ENCODE data around the gene DOK6. TPM values are rescaled to one million over a fixed set of nuclear protein-coding genes. Genes with fewer than 3 reads are reported as not detected.

Gene DOK6
- total and polyA plus RNA-seq, 2 donors, result 9.0 to 22.6 TPM

DNA sequence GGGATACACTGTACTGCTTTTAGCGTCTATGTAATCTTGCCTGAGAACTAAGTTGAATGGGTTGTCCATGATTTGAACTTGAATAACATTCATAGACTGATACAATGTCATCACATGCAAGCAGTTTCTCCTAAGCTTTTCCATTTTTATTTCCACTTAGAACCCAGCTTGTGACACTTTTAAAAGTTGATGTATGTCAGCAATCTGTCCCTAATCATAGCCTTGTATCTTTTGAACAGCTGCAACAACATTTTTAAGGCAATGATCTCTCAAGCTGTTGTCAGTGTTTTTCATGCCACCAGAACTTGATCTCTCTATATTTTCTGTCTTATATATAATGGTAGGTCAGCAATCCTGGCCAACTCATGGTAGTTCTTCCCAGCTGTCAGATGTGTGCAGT, 185.0 kb downstream of the DOK6 start:
- Histone ChIP-seq H3K27ac (ENCODE audit: low read depth) (no peak overlapping the region), H3K4me1 (ENCODE audit: insufficient read depth) (no peaks in the 10 kb centered on the region), H3K4me3 (ENCODE audit: low read depth, low read length) (no peak overlapping the region), H3K36me3 (ENCODE audit: insufficient read depth) (no peaks in the 10 kb centered on the region)
- DNase-seq (ENCODE audit: extremely low spot score), result no peak
- 88% methylated on average over 1 of the region's 1 CpG for WGBS

DNA sequence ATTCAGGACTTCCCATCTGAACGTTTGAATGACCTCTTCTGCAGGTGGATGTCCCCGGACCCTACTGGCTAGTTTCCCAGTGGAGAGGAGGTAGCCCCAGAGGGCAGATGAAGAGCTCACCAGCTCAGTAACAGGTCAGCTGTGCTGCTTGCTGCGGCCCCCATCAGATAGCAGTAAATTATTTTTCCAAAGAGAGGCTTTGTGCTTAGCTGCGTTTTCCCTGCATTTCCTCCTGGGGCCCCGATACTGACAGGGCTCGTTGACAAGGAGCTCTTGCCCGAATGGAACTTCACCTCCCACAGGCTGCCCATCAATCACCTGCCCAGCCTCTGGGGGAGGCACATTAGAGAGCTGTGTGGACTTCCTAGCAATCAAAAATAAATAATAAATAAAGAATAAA, 185.8 kb downstream of the DOK6 start:
- no peak overlapping the region for H3K27ac ChIP-seq (ENCODE audit: low read depth)
- H3K4me1 ChIP-seq (ENCODE audit: insufficient read depth), result no peaks in the 10 kb centered on the region
- H3K36me3 ChIP-seq (ENCODE audit: insufficient read depth), result no peaks in the 10 kb centered on the region
- WGBS, result 78% methylated on average over 7 of the region's 7 CpGs
- DNase-seq (ENCODE audit: extremely low spot score), result no peak
- H3K4me3 ChIP-seq (ENCODE audit: low read depth, low read length), result no peak overlapping the region

DNA sequence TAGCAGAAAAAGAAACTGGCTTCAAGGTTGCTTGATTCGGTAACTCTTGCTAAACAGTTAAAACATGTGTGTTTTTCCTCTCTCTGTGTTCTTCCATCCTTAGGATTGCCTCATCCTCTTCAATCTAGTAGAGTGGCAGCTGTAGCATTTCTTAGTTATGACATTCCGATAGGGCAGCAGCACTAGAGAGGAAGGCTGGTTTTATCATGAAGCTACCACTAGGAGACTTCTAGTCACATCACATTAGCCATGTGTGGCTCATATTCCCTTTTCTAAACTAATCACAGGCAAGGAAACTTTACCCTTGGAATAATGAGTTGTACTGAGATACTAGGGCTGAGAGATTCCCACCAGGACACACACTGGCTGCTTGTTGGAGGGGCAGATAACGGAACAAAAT, 187.6 kb downstream of the DOK6 start:
- no peaks in the 10 kb centered on the region for H3K36me3 ChIP-seq (ENCODE audit: insufficient read depth)
- no peak overlapping the region for H3K27ac ChIP-seq (ENCODE audit: low read depth)
- H3K4me1 ChIP-seq (ENCODE audit: insufficient read depth), result no peaks in the 10 kb centered on the region
- H3K4me3 ChIP-seq (ENCODE audit: low read depth, low read length), result no peak overlapping the region
- 95% methylated on average over 3 of the region's 3 CpGs for WGBS
- no peak for DNase-seq (ENCODE audit: extremely low spot score)

DNA sequence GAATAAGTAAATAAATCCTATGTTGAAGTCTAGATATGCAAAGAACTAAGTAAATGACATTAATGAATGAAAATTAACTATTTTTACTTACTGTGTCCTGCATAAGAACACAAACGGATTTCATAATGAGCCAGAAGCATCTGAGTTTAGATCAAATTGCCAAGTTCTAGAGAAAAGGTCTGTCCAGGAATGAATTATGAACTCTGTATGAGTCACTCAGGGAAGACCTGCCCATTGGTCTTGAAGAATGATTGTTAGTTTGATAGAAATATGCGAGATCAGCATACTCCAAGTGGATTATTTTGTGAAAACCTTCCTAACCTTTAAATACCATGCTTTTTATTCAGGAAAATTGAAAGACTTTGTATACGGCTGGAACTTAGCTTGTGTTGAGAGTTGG, 189.5 kb downstream of the DOK6 start:
- 87% methylated on average over 3 of the region's 3 CpGs for WGBS

DNA sequence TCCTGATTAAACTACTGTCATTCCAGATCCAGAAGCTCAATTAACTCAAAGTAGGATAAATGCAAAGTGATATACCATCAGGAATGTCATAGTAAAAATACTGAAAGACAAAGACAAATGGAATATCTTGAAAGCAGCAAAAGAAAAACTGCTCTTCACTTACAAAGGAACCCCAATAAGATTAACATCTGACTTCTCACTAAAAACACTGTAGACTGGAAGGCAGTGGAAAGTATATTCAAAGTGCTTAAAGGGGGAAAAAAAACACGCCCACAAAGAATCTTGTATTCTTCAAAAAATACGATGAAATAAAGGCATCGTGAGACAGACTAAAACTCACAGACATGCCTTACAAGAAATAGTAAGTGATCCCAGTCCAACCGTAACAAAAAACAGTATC, 195.7 kb downstream of the DOK6 start:
- 99% methylated on average over 4 of the region's 4 CpGs for WGBS
- DNase-seq (ENCODE audit: extremely low spot score), result no peak
- peaks cover 2% of the 10 kb centered on the region for H3K36me3 ChIP-seq (ENCODE audit: insufficient read depth)
- no peak overlapping the region for H3K4me3 ChIP-seq (ENCODE audit: low read depth, low read length)
- no peaks in the 10 kb centered on the region for H3K4me1 ChIP-seq (ENCODE audit: insufficient read depth)
- H3K27ac ChIP-seq (ENCODE audit: low read depth), result no peak overlapping the region

More for the DNA sequence above, 189.5 kb downstream of the DOK6 start:
- Histone ChIP-seq H3K4me3 (ENCODE audit: low read depth, low read length) (no peak overlapping the region), H3K36me3 (ENCODE audit: insufficient read depth) (no peaks in the 10 kb centered on the region), H3K4me1 (ENCODE audit: insufficient read depth) (no peaks in the 10 kb centered on the region), H3K27ac (ENCODE audit: low read depth) (no peak overlapping the region)
- no peak for DNase-seq (ENCODE audit: extremely low spot score)

DNA sequence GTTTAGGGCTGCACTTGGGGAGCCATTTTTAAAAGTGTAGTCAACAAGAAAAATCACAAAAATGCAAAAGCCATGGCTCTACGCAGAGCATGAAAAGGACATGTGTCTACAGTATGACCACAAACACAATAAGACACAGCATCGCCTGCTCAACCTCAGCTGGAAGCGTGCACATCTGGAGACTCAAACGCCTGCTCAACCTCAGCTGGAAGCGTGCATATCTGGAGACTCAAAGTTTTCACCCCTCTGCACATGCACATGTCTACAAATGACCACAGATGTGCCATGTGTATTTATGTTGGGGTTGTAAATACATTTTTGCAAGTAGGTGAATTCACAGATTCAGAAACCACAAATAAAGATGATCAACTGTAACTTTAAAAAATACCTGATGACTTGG, 196.9 kb downstream of the DOK6 start:
- Histone ChIP-seq H3K4me1 (ENCODE audit: insufficient read depth) (no peaks in the 10 kb centered on the region), H3K27ac (ENCODE audit: low read depth) (no peak overlapping the region), H3K36me3 (ENCODE audit: insufficient read depth) (peaks cover 2% of the 10 kb centered on the region), H3K4me3 (ENCODE audit: low read depth, low read length) (no peak overlapping the region)
- WGBS, result 98% methylated on average over 5 of the region's 5 CpGs
- DNase-seq (ENCODE audit: extremely low spot score), result no peak

DNA sequence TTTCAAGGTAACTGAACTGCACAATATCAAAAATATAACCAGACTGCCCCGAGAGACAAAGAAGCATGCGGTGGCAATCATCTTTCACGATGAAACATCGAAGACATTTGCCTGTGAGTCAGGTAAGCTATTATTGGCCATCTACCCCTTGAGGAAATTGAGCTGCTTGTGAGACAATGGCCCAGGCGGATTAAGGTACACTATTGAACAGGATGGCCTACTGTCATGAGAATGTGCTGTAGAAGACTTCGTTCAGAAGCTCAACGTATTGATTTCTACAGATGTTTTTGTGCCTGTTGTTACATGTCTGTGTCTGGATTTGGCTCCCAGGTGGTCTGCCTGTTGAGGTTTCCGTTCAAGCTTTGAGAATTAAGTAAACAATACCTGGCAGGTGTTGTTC, 198.7 kb downstream of the DOK6 start:
- no peak overlapping the region for H3K27ac ChIP-seq (ENCODE audit: low read depth)
- H3K36me3 ChIP-seq (ENCODE audit: insufficient read depth), result peaks cover 2% of the 10 kb centered on the region
- no peak overlapping the region for H3K4me3 ChIP-seq (ENCODE audit: low read depth, low read length)
- 92% methylated on average over 8 of the region's 8 CpGs for WGBS
- H3K4me1 ChIP-seq (ENCODE audit: insufficient read depth), result no peaks in the 10 kb centered on the region
- no peak for DNase-seq (ENCODE audit: extremely low spot score)

DNA sequence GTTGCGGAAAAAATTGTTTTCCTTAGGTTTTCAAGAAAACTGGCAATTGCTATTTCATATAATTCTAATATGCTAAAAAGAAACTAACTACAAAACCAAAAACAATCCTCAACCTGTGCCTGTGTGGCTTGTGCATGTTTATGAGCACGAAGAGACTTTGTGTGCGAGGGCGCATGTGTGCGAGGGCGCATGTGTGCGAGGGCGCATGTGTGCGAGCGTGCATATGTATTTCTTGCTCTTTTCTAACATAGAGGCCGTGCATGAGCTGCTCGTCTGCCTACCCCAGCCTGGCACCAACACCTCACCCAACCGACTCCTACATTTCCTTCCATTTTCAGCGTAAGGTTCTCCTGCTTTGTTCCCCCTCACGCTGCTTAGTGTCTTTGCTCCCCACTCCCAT, 211.6 kb downstream of the DOK6 start:
- Histone ChIP-seq H3K4me1 (ENCODE audit: insufficient read depth) (no peaks in the 10 kb centered on the region), H3K36me3 (ENCODE audit: insufficient read depth) (no peaks in the 10 kb centered on the region), H3K4me3 (ENCODE audit: low read depth, low read length) (no peak overlapping the region), H3K27ac (ENCODE audit: low read depth) (no peak overlapping the region)
- no peak for DNase-seq (ENCODE audit: extremely low spot score)
- WGBS, result 97% methylated on average over 15 of the region's 15 CpGs

DNA sequence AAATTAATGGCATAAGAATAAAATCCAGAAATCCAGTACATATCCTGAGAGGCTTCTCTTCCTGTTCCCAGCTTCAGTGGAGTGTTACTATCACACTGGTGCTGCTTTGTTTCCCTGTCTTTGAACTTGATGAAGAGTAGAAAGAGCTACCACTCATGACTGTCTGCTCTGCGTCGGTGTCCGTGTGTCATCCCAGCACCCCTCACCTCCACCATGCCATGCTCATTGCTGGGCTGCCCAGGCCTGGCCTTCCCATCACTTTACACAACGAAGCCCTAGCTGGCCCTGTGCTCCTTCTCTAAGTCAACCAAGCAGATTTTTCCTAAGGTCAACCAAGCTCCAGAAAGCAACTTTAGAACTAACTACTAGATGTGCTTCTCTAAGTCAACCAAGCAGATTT, 215.4 kb downstream of the DOK6 start:
- WGBS, result 95% methylated on average over 4 of the region's 4 CpGs
- H3K4me1 ChIP-seq (ENCODE audit: insufficient read depth), result no peaks in the 10 kb centered on the region
- no peak overlapping the region for H3K27ac ChIP-seq (ENCODE audit: low read depth)
- no peak for DNase-seq (ENCODE audit: extremely low spot score)
- H3K4me3 ChIP-seq (ENCODE audit: low read depth, low read length), result no peak overlapping the region
- H3K36me3 ChIP-seq (ENCODE audit: insufficient read depth), result no peaks in the 10 kb centered on the region

DNA sequence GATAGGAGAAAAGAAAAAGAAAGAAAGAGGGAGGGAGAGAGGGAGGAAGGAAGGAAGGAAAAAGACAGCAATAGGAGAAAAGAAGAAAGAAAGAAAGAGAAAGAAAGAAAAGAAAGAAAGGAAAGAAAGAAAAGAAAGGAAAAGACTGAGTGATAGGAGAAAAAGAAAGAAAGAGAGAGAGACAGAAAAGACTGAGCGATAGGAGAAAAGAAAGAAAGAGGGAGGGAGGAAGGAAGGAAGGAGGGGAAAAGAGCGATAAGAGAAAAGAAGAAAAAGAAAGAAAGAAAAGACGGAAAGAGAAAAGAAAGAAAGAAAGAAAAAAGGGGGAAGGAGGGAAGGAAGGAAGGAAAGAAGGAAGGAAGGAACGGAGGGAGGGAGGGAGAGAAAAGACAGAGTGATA, 216.7 kb downstream of the DOK6 start:
- no peak overlapping the region for H3K4me3 ChIP-seq (ENCODE audit: low read depth, low read length)
- no peak for DNase-seq (ENCODE audit: extremely low spot score)
- 94% methylated on average over 4 of the region's 4 CpGs for WGBS
- H3K4me1 ChIP-seq (ENCODE audit: insufficient read depth), result no peaks in the 10 kb centered on the region
- H3K27ac ChIP-seq (ENCODE audit: low read depth), result no peak overlapping the region
- H3K36me3 ChIP-seq (ENCODE audit: insufficient read depth), result no peaks in the 10 kb centered on the region

DNA sequence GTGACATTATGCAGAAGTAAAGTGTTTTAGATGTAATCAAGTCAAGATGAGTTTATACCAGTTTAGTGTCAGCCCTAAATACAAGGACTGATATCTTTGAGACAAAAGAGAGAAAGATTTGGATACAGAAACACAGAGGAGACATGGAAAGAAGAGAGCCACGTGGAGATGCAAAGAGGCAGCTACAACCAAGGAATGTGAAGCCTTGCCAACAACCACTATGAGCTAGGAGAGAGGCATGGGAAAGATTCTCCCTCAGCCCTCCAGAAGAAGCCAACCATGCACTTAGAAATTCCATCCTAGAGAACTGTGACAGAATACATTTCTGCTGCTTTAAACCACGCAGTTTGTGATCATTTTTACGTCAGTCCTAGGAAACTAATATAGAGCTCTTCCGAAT, 217.2 kb downstream of the DOK6 start:
- H3K36me3 ChIP-seq (ENCODE audit: insufficient read depth), result no peaks in the 10 kb centered on the region
- H3K27ac ChIP-seq (ENCODE audit: low read depth), result no peak overlapping the region
- WGBS, result 72% methylated on average over 4 of the region's 4 CpGs
- H3K4me3 ChIP-seq (ENCODE audit: low read depth, low read length), result no peak overlapping the region
- DNase-seq (ENCODE audit: extremely low spot score), result no peak
- no peaks in the 10 kb centered on the region for H3K4me1 ChIP-seq (ENCODE audit: insufficient read depth)

DNA sequence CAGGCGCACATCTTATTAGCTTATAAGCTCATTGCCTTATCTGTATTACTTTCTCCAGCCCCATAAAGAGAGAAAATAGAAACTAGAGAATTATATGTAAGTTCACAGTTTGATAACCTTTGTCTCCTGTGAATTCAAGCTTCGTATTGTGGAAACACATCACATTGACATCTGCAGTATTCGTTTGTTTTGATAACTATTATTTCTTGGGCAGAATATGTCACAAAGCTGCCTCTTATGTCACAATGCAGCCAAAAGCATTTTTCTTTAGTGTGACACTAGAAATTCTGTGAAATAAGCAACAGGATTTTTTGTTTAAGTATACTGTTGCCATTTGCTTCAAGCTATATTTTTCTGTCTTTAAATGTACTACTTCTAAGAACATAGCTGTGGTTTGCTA, 221.5 kb downstream of the DOK6 start:
- no peak for DNase-seq (ENCODE audit: extremely low spot score)
- 29% methylated on average over 3 of the region's 3 CpGs for WGBS

DNA sequence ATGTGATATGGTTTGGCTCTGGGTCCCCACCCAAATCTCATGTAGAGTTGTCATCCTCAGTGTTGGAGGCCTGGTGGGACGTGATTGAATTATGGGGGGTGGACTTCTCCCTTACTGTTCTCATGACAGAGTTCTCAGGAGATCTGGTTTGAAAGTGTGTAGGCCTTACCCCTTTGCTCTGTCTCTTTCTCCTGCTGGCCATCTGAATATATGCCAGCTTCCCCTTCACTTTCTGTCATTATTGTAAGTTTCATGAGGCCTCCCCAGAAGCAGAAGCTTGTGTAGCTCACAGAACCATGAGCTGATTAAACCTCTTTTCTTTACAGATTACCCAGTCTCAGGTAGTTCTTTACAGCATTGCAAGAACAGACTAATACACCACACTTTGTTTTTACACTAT, 222.3 kb downstream of the DOK6 start:
- no peak for DNase-seq (ENCODE audit: extremely low spot score)
- 93% methylated on average over 1 of the region's 1 CpG for WGBS
- Histone ChIP-seq H3K4me3 (ENCODE audit: low read depth, low read length) (no peak overlapping the region), H3K36me3 (ENCODE audit: insufficient read depth) (no peaks in the 10 kb centered on the region), H3K4me1 (ENCODE audit: insufficient read depth) (no peaks in the 10 kb centered on the region), H3K27ac (ENCODE audit: low read depth) (no peak overlapping the region)

More for the DNA sequence above, 221.5 kb downstream of the DOK6 start:
- no peak overlapping the region for H3K27ac ChIP-seq (ENCODE audit: low read depth)
- H3K4me1 ChIP-seq (ENCODE audit: insufficient read depth), result no peaks in the 10 kb centered on the region
- H3K4me3 ChIP-seq (ENCODE audit: low read depth, low read length), result no peak overlapping the region
- H3K36me3 ChIP-seq (ENCODE audit: insufficient read depth), result no peaks in the 10 kb centered on the region

DNA sequence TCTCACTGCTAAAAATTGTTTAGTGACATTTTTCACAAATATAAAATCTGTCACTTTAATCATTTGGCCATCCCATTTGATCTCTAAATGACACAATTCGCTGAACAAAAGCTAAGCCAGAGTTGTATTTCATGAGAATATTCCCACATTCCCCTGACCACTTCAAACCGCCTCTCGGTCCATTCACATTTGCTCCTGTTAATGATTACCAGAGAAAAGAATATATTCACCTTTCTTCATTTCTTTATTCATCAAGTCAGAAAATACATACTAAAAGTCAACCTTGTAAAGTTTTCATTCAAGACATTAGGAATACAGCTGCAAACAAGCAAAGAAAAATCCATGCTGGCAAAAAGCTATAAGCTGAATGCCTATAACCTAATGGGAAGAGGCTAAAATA, 225.5 kb downstream of the DOK6 start:
- Histone ChIP-seq H3K4me3 (ENCODE audit: low read depth, low read length) (no peak overlapping the region), H3K4me1 (ENCODE audit: insufficient read depth) (peaks cover 1% of the 10 kb centered on the region), H3K36me3 (ENCODE audit: insufficient read depth) (no peaks in the 10 kb centered on the region), H3K27ac (ENCODE audit: low read depth) (no peak overlapping the region)
- WGBS, result 92% methylated on average over 3 of the region's 3 CpGs
- no peak for DNase-seq (ENCODE audit: extremely low spot score)

DNA sequence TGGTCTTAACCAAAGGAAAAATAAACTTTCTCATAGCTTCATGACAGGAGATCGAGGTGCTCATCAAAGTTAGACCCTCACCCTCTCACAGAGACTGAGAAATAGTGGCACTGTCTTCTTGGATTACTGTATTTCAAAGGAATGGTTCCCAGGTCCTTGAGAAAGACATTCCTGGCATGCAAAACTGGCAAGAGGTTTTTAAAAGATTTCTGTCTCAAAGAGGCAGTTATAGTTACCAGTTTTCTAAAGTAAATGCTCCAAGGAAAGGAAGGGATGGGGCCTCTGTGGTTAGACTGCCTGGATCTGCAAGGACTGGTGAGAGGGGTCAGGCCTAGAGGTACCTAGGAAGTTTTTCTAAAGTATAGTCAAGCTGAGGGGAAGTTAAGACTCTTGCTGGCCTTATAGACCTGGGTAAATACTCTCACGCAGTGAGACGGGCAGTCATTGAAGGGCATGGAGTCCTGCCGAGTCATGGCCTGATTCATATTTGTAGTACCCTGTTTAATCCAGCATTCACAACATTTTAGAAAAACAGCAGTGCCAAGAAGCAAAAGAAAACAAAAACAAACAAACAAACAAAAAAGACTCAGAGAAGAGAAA, 226.1 kb downstream of the DOK6 start:
- no peak overlapping the region for H3K4me3 ChIP-seq (ENCODE audit: low read depth, low read length)
- no peaks in the 10 kb centered on the region for H3K36me3 ChIP-seq (ENCODE audit: insufficient read depth)
- WGBS, result 85% methylated on average over 4 of the region's 4 CpGs
- H3K4me1 ChIP-seq (ENCODE audit: insufficient read depth), result peaks cover 1% of the 10 kb centered on the region
- no peak overlapping the region for H3K27ac ChIP-seq (ENCODE audit: low read depth)
- DNase-seq (ENCODE audit: extremely low spot score), result no peak

All from urinary bladder (tissue), 4 donors.